Liver (tissue), 3 donors: ENCODE data around the gene MACROD1.

Experiments
- JUND ChIP-seq, 2 donors: IDR thresholded peaks; 2 replicates each; pipeline ENCODE4 v1.6.1; 2016; ENCODE audit warnings: antibody characterized with exemption in 2 of 2
- MAX ChIP-seq: IDR thresholded peaks from 2 replicates; pipeline ENCODE4 v1.6.1; 2016; ENCODE audit warnings: antibody characterized with exemption
- RAD21 ChIP-seq, 2 donors: IDR thresholded peaks; 2 replicates each; pipeline ENCODE4 v1.6.1; 2016; ENCODE audit warnings: antibody characterized with exemption in 2 of 2, mild to moderate bottlenecking in 2 of 2
- REST ChIP-seq: IDR thresholded peaks from 2 replicates; pipeline ENCODE4 v1.6.1; 2016; ENCODE audit warnings: antibody characterized with exemption, mild to moderate bottlenecking
- SP1 ChIP-seq: IDR thresholded peaks from 2 replicates; pipeline ENCODE4 v1.6.1; 2018; ENCODE audit warnings: antibody characterized with exemption, mild to moderate bottlenecking
- TAF1 ChIP-seq: conservative IDR thresholded peaks from 2 replicates; pipeline ENCODE4 v1.6.1; 2016; ENCODE audit warnings: antibody characterized with exemption, mild to moderate bottlenecking
- TF ChIP-seq, protein P1 (sequence below): fragments of 150-350 bp; IDR thresholded peaks from 2 replicates; pipeline ENCODE4 v1.5.1; 2017; ENCODE audit warnings: improper control_type of control experiment, low read depth, low read length; ENCODE audit not compliant: missing input control
- TF ChIP-seq, protein P2 (sequence below): IDR thresholded peaks from 2 replicates; pipeline ENCODE4 v1.6.1; 2016; ENCODE audit warnings: antibody characterized with exemption
- donor health status: healthy.
- donor health status: healthy.

DNA sequence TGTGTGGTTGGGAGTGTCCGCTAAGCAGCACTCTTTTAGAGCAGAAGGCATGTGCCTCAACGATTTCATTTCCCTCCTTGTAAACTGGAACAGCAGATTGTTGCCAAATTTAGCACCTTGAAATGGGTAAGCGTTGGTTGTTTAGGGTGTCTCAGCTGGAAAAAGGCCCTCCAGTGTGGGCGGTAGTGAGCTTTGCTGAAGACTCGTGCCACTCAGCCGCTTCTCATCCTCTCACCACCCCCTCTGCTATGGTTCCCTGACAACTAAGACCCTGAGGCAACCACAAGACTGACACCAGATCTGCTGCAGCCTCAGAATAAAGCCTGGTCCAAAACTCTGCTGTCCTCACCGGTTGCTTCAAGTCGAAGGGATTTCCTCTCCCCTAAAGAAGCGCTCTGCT is 30.7 kb upstream of the MACROD1 start:
- TF ChIP-seq, protein P1, sequence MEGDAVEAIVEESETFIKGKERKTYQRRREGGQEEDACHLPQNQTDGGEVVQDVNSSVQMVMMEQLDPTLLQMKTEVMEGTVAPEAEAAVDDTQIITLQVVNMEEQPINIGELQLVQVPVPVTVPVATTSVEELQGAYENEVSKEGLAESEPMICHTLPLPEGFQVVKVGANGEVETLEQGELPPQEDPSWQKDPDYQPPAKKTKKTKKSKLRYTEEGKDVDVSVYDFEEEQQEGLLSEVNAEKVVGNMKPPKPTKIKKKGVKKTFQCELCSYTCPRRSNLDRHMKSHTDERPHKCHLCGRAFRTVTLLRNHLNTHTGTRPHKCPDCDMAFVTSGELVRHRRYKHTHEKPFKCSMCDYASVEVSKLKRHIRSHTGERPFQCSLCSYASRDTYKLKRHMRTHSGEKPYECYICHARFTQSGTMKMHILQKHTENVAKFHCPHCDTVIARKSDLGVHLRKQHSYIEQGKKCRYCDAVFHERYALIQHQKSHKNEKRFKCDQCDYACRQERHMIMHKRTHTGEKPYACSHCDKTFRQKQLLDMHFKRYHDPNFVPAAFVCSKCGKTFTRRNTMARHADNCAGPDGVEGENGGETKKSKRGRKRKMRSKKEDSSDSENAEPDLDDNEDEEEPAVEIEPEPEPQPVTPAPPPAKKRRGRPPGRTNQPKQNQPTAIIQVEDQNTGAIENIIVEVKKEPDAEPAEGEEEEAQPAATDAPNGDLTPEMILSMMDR: no peak
- TF ChIP-seq SP1 (no peak), MAX (no peak), REST (no peak), TAF1 (no peak), JUND (IDR thresholded peaks at IDR 0.05) (no peak), RAD21 (IDR thresholded peaks at IDR 0.05) (no peak)
- TF ChIP-seq, protein P2, sequence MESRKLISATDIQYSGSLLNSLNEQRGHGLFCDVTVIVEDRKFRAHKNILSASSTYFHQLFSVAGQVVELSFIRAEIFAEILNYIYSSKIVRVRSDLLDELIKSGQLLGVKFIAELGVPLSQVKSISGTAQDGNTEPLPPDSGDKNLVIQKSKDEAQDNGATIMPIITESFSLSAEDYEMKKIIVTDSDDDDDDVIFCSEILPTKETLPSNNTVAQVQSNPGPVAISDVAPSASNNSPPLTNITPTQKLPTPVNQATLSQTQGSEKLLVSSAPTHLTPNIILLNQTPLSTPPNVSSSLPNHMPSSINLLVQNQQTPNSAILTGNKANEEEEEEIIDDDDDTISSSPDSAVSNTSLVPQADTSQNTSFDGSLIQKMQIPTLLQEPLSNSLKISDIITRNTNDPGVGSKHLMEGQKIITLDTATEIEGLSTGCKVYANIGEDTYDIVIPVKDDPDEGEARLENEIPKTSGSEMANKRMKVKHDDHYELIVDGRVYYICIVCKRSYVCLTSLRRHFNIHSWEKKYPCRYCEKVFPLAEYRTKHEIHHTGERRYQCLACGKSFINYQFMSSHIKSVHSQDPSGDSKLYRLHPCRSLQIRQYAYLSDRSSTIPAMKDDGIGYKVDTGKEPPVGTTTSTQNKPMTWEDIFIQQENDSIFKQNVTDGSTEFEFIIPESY: no peak
